GM12878 (cell line): ENCODE measurements around the gene PHF23. TPM values are rescaled to one million over a fixed set of nuclear protein-coding genes. Genes with fewer than 3 reads are reported as not detected.

ENCODE experiments used
- CREM ChIP-seq: IDR thresholded peaks from 2 replicates; pipeline ENCODE4 v1.6.1; 2014; ENCODE audit warnings: antibody characterized with exemption, low read depth
- FOXK2 ChIP-seq: fragments of 450-650 bp; IDR thresholded peaks from 2 replicates; pipeline ENCODE4 v1.6.1; 2017; ENCODE audit warnings: mild to moderate bottlenecking, moderate library complexity
- HDAC2 ChIP-seq: fragments of 200-600 bp; sonication (generic); IDR thresholded peaks from 2 replicates; pipeline ENCODE4 v1.6.1; 2017
- JUNB ChIP-seq: IDR thresholded peaks from 2 replicates; pipeline ENCODE4 v1.6.1; 2016; ENCODE audit warnings: antibody characterized with exemption, mild to moderate bottlenecking
- PAX5 ChIP-seq: IDR thresholded peaks from 2 replicates; pipeline ENCODE4 v1.6.1; 2011; ENCODE audit warnings: low read depth, low read length, borderline replicate concordance
- RAD21 ChIP-seq: IDR thresholded peaks from 2 replicates; pipeline ENCODE4 v1.6.1; 2011; ENCODE audit warnings: mild to moderate bottlenecking, low read depth, low read length, moderate library complexity; ENCODE audit not compliant: insufficient read depth
- RBBP5 ChIP-seq: fragments of 200-600 bp; sonication (generic); conservative IDR thresholded peaks from 2 replicates; pipeline ENCODE4 v1.6.1; 2016
- RCOR1 ChIP-seq: conservative IDR thresholded peaks from 2 replicates; pipeline ENCODE4 v1.6.1; 2012; ENCODE audit warnings: low read depth, low read length, improper control_type of control experiment
- SMAD1 ChIP-seq: fragments of 450-650 bp; IDR thresholded peaks from 2 replicates; pipeline ENCODE4 v1.6.1; 2018; ENCODE audit warnings: mild to moderate bottlenecking, low read depth; ENCODE audit not compliant: partially characterized antibody
- STAT3 ChIP-seq: IDR thresholded peaks from 2 replicates; pipeline ENCODE4 v1.6.1; 2011; ENCODE audit warnings: low read depth, low read length, improper control_type of control experiment
- TBL1XR1 ChIP-seq: IDR thresholded peaks from 2 replicates; pipeline ENCODE4 v1.6.1; 2012; ENCODE audit warnings: low read depth, low read length, improper control_type of control experiment
- ZNF384 ChIP-seq: IDR thresholded peaks from 2 replicates; pipeline ENCODE4 v1.6.1; 2012; ENCODE audit warnings: low read depth, mild to moderate bottlenecking, low read length, improper control_type of control experiment, borderline replicate concordance
- polyA plus RNA-seq, 11 experiments: library from polyadenylated mRNA; depleted of rRNA in 4 of 11; unstranded in 6 of 11; stranded (reverse) in 5 of 11; fragments of >200 nt; fragmentation: Nextera tagmentation in 4 of 11; fragmentation: Illumina TruSeq in 1 of 11; extraction: Ambion mirVana in 4 of 11; extraction: Trizol in 1 of 11; gene quantifications; 1 replicate in 1 of 11; 2 replicates in 10 of 11; pipeline versions ENCODE4 v1.2.1 to v1.2.3, GENCODE V29; 2011 to 2016; ENCODE audit warnings: inconsistent platforms in 2 of 11, missing spikeins in 2 of 11, low read depth in 1 of 11
- total RNA-seq, 4 experiments: library from RNA; depleted of rRNA in 3 of 4; stranded (reverse); fragments of >200 nt in 3 of 4; fragmentation: Illumina TruSeq in 1 of 4; extraction: Trizol in 1 of 4; gene quantifications; 2 replicates each; pipeline versions ENCODE4 v1.2.1 to v1.2.3, GENCODE V29; 2013 to 2021
- TF ChIP-seq, protein P1 (sequence below): fragments of 150-350 bp; IDR thresholded peaks from 2 replicates; pipeline ENCODE4 v1.6.1; 2016; ENCODE audit warnings: low read depth, low read length
- TF ChIP-seq, protein P2 (sequence below): IDR thresholded peaks from 2 replicates; pipeline ENCODE4 v1.6.1; 2012; ENCODE audit warnings: low read depth, low read length, improper control_type of control experiment
- TF ChIP-seq, protein P3 (sequence below): fragments of 450-650 bp; IDR thresholded peaks from 2 replicates; pipeline ENCODE4 v1.6.1; 2017; ENCODE audit warnings: mild to moderate bottlenecking, moderate library complexity
- TF ChIP-seq, protein P4 (sequence below): fragments of 450-650 bp; IDR thresholded peaks from 2 replicates; pipeline ENCODE4 v1.6.1; 2017; ENCODE audit warnings: low read depth, mild to moderate bottlenecking, moderate library complexity

PHF23 gene
- total and polyA plus RNA-seq, 10 of the 15 experiments (the other 5 are each of a cell fraction or from before 2014, with no cell fraction given), result 8.2 to 84.8 (median 32.6) TPM

DNA sequence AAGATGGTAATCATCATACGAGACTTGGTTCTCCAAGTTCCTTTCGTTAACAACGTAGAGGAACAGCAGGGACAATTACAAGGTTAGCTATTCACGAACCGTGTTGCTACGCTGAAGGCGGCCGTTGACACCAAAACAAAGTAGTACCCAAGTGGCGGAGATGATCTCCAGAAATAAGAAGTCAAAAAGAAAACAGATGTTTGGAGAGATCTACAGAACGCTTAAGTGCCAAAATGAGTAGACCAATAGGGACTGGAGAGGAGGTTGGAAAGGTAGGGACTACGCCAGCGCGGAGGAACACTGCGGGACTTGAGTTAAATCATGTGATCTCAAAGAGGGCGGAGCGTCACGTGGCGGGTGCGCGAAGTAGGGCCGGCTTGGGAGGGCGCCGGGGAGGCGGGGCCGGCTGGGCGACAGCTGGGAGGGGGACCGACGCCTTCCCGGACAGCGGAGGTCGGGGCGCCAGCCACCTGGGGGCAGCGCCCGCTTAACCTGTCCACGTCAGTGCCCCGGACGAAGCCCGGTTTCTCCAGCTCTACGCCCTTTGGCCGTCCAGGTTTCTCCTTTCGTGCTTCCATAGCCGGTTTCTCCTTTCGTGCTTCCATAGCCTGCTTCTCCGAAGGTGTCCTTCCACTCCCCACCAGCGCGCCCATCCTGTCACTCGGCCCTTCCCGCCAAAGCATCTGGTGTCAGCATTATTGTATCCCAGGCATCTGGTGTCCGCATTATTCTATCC, 3.6 kb upstream of the PHF23 start (continued):
- no peak for TF ChIP-seq SMAD1
- TF ChIP-seq, protein P1, sequence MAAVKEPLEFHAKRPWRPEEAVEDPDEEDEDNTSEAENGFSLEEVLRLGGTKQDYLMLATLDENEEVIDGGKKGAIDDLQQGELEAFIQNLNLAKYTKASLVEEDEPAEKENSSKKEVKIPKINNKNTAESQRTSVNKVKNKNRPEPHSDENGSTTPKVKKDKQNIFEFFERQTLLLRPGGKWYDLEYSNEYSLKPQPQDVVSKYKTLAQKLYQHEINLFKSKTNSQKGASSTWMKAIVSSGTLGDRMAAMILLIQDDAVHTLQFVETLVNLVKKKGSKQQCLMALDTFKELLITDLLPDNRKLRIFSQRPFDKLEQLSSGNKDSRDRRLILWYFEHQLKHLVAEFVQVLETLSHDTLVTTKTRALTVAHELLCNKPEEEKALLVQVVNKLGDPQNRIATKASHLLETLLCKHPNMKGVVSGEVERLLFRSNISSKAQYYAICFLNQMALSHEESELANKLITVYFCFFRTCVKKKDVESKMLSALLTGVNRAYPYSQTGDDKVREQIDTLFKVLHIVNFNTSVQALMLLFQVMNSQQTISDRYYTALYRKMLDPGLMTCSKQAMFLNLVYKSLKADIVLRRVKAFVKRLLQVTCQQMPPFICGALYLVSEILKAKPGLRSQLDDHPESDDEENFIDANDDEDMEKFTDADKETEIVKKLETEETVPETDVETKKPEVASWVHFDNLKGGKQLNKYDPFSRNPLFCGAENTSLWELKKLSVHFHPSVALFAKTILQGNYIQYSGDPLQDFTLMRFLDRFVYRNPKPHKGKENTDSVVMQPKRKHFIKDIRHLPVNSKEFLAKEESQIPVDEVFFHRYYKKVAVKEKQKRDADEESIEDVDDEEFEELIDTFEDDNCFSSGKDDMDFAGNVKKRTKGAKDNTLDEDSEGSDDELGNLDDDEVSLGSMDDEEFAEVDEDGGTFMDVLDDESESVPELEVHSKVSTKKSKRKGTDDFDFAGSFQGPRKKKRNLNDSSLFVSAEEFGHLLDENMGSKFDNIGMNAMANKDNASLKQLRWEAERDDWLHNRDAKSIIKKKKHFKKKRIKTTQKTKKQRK, result no peak
- 0 out of 2 replicates have a peak, but pooled peaks have one; percentile 58 for TF ChIP-seq TBL1XR1
- TF ChIP-seq, protein P2, sequence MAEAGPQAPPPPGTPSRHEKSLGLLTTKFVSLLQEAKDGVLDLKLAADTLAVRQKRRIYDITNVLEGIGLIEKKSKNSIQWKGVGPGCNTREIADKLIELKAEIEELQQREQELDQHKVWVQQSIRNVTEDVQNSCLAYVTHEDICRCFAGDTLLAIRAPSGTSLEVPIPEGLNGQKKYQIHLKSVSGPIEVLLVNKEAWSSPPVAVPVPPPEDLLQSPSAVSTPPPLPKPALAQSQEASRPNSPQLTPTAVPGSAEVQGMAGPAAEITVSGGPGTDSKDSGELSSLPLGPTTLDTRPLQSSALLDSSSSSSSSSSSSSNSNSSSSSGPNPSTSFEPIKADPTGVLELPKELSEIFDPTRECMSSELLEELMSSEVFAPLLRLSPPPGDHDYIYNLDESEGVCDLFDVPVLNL, result no peak
- TF ChIP-seq JUNB, result no peak
- TF ChIP-seq CREM, result peak; percentile 92
- TF ChIP-seq ZNF384, result no peak
- no peak for TF ChIP-seq STAT3
- TF ChIP-seq RAD21, result no peak
- TF ChIP-seq RBBP5, result no peak
- TF ChIP-seq PAX5, result peak; percentile 55; the same call in 1 of the 2 replicates
- TF ChIP-seq HDAC2, result no peak
- TF ChIP-seq RCOR1, result no peak
- TF ChIP-seq, protein P3, sequence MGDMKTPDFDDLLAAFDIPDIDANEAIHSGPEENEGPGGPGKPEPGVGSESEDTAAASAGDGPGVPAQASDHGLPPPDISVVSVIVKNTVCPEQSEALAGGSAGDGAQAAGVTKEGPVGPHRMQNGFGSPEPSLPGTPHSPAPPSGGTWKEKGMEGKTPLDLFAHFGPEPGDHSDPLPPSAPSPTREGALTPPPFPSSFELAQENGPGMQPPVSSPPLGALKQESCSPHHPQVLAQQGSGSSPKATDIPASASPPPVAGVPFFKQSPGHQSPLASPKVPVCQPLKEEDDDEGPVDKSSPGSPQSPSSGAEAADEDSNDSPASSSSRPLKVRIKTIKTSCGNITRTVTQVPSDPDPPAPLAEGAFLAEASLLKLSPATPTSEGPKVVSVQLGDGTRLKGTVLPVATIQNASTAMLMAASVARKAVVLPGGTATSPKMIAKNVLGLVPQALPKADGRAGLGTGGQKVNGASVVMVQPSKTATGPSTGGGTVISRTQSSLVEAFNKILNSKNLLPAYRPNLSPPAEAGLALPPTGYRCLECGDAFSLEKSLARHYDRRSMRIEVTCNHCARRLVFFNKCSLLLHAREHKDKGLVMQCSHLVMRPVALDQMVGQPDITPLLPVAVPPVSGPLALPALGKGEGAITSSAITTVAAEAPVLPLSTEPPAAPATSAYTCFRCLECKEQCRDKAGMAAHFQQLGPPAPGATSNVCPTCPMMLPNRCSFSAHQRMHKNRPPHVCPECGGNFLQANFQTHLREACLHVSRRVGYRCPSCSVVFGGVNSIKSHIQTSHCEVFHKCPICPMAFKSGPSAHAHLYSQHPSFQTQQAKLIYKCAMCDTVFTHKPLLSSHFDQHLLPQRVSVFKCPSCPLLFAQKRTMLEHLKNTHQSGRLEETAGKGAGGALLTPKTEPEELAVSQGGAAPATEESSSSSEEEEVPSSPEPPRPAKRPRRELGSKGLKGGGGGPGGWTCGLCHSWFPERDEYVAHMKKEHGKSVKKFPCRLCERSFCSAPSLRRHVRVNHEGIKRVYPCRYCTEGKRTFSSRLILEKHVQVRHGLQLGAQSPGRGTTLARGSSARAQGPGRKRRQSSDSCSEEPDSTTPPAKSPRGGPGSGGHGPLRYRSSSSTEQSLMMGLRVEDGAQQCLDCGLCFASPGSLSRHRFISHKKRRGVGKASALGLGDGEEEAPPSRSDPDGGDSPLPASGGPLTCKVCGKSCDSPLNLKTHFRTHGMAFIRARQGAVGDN, result peak; percentile 57; the same call in 1 of the 2 replicates
- TF ChIP-seq, protein P4, sequence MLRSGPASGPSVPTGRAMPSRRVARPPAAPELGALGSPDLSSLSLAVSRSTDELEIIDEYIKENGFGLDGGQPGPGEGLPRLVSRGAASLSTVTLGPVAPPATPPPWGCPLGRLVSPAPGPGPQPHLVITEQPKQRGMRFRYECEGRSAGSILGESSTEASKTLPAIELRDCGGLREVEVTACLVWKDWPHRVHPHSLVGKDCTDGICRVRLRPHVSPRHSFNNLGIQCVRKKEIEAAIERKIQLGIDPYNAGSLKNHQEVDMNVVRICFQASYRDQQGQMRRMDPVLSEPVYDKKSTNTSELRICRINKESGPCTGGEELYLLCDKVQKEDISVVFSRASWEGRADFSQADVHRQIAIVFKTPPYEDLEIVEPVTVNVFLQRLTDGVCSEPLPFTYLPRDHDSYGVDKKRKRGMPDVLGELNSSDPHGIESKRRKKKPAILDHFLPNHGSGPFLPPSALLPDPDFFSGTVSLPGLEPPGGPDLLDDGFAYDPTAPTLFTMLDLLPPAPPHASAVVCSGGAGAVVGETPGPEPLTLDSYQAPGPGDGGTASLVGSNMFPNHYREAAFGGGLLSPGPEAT, result peak; percentile 79
- peak; percentile 84 for TF ChIP-seq FOXK2
